T-helper 2 cell (primary cell): ENCODE data around the gene DLGAP1.
"Not testable (repeated sequence)": the region's sequence is repeated elsewhere in the genome, so short reads cannot be mapped to it uniquely, and the experiment has no call there.

Experiments
- DNase-seq, 5 experiments: peaks; one replicate each; pipeline versions ENCODE4 v3.0.0 to v3.0.0-alpha.2; 2012 to 2022

The DLGAP1 gene

DNA sequence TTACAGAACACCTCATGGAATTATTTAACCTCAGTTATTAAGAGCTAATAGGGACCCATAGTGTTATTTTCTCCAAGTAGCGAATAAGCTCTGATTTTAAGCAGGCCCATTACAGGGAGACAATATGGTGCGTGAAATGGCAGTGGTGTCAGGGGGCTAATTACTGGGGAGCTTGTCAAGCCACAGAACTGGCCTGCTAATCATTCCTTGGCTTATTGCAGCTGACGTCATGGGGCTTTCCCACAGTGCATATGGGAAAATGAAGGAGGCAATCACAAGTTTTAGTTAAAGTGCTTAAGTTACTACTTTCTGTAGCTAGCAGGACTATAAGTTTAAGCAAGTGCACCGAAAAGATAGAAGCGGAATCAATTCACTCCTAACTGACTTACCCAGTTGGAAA is 742.6 kb downstream of the DLGAP1 start:
- no peak for DNase-seq

DNA sequence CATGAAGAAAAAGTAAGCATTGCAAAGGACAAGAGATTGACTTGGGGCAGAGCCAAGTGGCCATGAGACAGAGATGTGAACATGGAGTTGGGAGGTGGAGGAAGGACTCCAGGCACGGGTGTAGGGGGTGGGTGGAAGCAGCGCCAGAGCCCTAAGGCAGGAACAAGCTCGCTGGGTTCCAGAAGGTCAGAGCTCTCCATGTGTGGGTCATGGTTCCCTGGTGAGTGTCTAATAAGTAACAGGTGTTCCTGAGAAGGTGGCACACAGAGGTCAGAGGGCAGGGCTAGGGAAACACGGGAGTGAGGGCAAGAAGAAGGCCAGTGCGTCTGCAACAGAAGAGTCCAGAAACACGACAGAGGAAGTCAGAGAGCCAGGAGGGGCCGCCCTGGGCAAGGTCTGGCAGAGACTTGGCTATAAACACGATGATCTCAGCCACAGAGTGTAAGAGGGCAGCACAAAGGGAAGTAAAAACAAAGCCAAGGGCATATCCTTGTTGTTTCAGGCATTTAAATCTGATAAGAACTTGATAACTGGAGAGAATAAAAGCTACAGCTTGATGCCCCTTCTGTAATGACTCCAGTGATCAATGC is 744.3 kb downstream of the DLGAP1 start:
- no peak for DNase-seq

DNA sequence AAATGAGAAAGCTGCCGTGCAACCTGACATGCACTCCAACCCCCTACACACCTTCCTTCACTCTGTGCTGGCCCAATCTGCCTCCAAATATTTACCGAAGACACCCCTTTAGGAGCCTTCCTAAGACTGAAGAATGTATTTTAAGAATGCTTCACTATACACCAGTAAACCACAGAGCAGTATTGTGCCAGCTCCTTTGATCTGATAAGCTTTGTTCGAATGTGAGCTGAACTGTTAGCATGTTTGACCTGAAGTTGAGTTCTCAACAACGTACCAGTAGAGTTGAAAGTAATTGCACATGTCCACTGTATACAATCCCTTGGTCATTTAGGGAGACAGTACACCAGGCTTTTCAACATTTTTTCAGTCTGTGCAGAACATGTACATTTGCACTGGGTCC is 745.9 kb downstream of the DLGAP1 start:
- DNase-seq, result peak in 1 of 5 experiments; percentile 48

DNA sequence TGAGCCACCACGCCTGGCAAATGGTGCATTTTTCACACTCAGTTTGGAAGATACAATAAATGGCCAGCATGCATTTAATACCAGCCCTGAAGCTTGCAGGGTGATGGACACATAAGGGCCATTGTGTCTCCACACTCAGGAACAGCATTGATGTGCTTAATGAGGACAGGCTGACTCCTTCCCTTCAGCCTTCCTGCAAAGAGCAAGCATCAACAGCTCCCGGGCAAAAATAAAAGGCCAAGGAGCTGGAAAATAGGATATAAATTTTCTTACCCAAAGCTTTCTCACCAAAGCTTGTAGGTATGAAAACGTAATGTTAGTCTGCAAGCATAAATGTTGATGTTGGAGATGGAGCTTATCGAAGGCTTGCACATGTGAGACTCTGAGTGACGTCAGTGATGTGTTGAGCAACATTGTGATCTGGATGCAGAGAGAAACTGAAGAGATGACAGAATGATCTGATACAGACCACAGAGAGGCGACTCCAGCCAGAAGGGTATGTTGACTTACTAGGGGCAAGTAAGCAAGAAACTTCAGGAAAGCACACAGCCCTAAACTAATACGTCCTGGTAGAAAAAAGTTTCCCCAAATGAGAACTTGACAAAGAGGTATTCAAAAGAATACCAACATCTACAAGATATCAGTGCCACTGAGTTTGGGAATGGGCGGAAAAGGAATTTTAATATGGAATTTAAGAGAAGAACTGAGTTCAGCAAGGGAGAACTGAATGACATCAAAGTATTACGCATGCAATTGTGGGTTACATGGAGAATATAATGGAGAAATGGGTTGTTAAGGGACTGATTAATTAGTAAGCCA is 748.6 kb downstream of the DLGAP1 start:
- no peak for DNase-seq

DNA sequence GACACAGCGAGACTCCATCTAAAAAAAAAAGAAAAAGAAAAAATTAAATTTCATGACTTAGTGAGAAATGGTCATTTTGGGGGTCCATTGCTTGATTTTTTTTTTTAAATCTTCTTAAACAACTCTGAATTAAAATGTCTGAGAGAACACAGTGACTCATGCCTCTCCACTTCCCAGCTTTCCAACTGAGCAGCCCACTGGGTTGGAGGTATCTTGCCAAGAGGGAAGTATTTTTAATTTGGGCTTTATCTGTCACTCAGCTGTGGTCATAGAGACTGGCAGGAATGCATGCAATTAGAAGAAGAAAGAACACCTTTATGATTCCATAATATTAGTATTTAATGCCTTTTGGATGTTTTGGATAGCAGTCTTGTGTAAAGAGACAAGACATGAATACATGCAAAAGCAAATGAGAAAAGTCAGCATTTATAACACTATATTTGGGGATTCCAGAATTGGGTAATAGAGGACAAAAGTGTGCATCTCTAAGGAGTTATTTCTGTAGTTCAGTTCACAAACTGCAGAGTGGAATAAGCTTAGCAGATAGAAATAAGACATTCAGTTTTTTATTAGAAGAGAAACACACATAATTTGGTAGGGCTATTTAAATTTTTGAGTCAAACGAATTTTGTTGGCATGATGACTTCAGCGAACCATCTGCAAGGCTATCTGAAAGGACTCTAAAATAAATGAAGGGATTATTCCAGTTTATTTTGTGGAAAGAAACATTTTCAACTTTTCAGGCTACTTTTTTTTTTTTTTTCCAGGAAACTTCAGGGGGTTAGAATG is 750.4 kb downstream of the DLGAP1 start:
- DNase-seq, result no peak

DNA sequence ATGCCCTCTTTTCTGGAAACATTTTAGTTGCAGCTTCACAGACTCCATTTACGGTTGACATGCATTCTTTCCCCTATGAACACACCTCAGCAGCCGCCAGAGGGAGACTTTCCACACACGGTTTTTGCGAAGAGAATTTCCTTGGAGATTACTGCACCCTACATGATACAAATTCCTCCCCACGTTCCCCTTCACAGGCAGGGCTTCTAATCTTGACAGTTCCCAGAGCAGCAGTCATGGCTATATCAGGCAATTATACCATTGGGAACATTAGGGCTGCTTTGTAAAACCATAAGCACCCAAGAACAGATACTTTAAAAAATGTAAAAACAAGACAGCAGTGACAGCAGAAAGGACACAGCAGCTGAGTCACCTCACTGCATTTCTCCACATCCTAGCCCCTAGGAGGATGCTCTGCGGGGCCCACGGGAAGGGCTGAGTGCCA is 751.4 kb downstream of the DLGAP1 start:
- peak in 1 of 5 experiments; percentile 14 for DNase-seq

DNA sequence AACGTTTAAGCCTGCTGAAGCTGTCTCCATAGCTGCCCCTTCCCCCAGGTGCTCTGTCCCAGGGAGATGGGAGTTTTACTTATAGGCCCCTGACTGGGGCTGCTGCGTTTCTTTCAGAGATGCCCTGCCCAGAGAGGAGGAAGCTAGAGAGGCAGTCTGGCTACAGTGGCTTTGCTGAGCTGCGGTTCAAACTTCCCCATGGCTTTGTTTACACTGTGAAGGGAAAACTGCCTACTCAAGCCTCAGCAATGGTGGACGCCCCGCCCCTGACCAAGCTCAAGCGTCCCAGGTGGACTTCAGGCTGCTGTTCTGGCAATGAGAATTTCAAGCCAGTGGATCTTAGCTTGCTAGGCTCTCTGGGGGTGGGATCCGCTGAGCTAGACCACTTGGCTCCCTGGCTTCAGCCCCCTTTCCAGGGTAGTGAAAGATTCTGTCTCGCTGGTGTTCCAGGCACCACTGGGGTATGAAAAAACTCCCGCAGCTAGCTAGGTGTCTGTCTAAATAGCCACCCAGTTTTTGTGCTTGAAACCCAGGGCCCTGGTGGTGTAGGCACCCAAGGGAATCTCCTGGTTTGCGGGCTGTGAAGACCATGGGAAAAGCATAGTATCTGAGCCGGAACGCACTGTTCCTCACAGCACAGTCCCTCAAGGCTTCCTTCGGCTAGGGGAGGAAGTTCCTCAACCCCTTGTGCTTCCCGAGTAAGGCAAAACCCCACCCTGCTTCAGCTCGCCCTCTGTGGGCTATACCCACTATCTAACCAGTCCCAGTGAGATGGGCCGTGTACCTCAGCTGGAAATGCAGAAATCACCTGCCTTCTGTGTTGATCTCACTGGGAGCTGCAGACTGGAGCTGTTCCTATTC is 755.2 kb downstream of the DLGAP1 start:
- not testable (repeated sequence) for DNase-seq

DNA sequence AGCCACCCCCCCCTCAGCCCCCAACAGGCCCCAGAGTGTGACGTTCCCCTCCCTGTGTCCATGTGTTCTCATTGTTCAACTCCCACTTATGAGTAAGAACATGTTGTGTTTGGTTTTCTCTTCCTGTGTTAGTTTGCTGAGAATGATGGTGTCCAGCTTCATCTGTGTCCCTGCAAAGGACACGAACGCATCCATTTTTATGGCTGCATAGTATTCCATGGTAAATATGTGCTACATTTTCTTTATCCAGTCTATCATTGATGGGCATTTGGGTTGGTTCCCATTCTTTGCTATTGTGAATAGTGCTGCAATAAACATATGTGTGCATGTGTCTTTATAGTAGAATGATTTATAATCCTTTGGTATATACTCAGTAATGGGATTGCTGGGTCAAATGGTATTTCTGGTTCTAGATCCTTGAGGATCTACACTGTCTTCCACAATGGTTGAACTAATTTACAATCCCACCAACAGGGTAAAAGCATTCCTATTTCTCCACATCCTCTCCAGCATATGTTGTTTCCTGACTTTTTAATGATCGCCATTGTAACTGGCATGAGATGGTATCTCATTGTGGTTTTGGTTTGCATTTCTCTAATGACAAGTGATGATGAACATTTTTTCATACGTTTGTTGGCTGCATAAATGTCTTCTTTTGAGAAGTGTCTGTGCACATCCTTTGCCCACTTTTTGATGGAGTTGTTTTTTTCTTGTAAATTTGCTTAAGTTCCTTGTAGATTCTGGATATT is 760.9 kb downstream of the DLGAP1 start:
- DNase-seq, result not testable (repeated sequence)

DNA sequence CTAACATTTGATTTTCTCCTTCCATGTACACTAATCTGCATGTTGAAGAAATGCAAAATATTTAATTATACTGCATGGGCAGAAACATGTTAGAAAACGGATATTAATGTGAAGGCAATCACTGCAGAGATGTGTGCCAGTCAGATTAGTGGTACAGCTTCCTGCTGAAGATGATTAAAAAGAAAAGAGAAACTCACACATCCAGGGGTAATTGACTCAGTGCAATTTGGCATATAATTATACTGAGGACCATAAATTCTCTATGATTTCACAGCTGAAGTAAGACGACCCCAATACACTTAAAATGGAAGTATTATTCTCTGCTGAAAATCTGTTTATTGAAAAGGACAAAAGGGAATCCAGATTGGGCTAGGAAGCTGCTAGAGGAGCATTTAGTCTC is 761.7 kb downstream of the DLGAP1 start:
- DNase-seq, result peak in 1 of 5 experiments; percentile 47

DNA sequence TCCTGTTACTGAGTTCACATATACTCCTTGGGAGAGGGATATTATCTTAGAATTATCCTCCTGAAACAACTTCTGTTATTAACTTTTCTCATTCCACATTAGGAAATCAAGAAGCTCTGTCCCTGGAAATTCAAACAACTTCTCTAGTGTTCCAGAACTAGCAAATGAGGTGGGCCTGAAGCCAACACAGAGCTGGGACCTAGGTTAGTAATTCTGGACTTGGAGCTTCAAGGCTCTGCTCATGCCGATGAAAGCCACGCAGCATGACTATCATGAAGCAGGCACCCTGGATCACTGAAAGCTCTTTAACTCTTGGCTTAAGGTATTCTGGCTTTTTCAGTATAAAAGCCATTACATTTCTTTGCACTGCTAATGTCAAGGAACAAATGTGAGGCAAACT is 762.4 kb downstream of the DLGAP1 start:
- DNase-seq, result no peak

DNA sequence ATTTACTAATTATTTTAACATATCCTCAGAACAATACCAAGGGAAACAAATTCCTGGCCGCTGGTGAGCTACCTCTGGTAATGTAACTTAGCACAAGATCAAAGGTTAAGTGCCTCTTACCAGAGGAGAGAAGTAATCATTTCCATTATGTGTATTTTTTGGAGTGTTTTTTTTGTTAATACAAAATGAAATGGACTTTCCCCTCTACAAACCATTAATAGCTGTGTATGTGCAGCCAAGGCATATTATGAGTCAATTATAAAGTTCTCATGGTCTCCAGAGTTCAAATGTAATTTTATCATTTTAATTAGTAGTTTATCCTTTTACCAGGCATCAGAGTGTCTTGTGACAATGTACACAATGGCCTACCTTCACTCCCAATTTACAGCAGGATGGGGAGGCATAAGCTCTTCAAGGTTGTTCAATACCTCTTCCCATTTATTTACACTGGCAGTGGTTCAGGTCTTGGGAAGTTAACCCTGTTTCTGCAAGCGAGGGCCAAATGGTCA is 762.9 kb downstream of the DLGAP1 start:
- no peak for DNase-seq

DNA sequence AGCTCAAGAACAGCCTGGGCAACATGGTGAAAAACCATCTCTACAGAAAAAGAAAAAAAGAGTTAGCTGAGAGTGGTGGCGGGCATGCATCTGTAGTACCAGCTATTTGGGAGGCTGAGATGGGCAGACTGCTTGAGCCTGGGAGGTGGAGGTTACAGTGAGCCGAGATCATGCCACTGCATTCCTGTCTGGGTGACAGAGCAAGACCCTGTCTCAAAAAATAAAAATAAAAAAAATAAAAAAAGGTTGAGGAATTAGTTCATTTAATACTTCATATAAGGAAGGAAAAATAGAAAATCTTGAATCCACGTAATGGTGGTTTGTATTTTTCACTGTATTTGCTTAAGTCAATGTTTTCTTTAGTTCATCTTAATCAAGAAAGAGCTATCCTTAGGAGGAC is 763.4 kb downstream of the DLGAP1 start:
- no peak for DNase-seq

DNA sequence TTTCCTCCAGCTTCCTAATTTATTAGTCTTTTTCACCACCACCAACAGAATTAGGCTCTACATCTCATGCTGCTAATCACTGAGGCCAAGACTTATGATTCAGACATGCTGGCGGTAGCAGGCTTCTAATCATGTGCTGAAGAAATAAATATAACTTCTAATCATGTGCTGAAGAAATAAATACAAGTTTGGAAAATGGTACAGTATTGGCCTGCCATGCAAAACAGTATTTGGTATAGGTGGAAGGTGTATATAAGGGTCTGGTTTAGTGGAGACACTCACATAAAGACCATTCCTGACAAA is 764.4 kb downstream of the DLGAP1 start:
- DNase-seq, result no peak

DNA sequence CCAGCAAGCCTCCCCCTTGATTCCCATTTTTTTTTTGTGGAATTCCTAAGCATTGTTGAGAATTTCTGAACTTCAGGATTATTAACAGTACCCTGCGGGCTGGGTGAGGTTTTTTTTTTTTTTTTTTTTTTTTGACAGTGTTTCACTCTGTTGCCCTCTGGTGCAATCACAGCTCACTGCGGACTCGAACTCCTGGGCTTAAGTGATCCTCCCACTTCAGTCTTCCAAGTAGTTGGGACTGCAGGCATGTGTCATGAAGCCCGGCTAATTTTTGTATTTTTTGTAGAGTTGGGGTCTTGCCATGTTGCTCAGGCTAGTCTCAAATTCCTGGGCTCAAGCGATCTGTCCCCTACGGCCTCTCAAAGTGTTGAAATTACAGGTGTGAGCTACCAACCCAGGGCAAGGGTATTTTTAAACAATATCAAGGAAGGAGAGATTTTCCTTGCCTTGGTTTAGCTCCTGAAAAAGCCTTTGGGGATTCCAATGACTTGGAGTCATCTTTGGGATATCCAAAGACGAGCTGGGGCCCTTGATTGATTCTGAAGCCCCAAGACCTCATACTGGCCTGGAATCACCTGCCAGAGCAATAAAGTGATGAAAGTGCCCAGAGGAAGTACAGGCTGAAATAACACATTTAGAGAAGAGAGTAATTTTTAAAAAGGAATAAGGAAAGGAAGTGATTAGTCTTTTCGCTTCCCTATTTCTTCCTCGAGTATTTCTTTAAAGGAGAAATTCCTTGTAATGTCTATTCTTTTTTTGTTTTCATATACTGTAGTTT is 764.9 kb downstream of the DLGAP1 start:
- DNase-seq, result no peak

DNA sequence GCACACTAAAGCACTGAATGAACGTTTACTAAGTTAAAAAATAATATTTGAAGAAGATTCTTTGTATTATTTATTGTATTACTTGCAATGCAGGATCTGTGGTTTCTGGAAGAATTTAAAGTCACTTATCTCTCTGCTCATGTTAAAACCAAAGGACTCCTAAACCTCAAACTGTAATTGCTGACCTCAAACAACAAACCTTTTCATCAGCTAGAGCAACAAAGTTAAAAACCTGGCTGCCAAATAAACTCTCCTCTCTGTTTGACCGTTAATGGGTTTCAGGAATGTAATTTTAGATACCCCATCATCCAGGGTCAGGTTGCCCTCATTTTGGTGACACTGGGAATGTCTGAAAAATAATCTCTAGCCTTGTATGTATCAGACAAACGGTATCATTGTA is 766.0 kb downstream of the DLGAP1 start:
- DNase-seq, result no peak

DNA sequence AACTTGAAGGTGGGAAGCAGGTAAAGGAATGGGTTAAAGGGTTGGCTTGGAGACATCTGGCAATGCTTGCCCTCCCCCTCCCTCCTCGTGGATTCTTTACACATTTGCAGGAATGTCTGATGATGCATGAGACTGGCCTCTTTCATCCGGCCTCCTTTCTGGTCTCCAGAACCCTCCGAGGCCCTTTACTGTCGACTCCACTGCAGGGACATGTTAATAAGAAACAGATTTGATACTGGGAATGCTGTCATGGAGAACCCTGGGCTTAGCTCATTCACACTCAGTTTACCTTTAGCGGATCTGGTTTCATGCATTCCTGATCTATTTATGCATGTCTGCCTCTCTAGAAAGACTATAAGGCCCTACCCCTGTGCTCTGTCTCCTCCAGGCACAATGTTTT is 766.4 kb downstream of the DLGAP1 start:
- DNase-seq, result no peak

DNA sequence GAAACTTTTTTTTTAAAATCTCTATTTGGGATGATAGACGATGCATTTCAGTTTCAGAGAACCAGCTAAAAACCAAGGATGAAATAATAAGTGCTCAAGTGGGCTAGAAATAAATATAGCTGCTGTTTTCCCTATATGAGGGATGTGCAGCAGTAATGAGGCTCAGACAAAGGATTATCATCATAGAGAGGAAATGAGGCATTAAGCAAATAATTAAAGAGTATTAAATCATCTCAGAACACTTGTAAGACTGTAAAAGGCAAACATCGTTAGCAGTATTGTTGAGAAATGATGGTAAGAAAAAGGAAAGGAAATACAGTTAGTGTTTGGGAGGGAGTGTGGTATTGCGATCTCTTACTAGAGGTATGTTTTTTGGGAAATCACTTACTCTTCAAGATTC is 771.6 kb downstream of the DLGAP1 start:
- no peak for DNase-seq

DNA sequence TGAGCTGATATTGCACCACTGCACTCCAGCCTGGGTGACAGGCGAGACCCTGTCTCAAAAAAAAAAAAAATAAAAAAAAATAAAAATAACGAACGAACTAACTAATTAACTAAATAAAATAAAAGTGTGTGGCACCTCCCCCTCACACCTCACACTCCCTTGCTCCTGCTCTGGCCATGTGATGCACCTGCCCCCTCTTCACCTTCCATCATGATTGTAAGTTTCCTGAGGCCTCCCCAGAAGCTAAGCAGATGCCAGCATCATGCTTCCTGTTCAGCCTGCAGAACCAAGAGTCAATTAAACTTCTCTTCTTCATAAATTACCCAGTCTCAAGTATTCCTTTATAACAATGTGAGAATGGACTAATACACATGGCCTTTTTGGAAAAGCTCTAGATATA is 773.0 kb downstream of the DLGAP1 start:
- DNase-seq, result no peak

DNA sequence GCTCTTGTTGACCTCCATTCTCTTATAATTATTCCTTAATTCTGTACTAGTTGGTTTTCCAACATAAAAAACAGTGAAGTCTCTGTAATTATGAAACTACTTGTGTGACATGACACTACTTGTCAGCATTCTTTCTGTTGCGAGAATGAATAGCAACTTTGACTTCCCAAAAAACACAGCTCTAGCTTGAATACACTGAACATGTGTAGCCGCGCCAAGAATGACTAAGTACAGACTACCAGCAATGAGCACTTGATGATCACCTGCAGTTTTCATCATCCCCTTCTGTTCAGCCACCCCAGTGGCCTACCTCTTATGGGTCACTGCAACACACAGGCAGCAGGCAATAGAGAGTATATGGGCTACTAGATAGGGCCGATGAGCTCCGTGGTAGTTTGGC is 775.9 kb downstream of the DLGAP1 start:
- DNase-seq, result no peak

DNA sequence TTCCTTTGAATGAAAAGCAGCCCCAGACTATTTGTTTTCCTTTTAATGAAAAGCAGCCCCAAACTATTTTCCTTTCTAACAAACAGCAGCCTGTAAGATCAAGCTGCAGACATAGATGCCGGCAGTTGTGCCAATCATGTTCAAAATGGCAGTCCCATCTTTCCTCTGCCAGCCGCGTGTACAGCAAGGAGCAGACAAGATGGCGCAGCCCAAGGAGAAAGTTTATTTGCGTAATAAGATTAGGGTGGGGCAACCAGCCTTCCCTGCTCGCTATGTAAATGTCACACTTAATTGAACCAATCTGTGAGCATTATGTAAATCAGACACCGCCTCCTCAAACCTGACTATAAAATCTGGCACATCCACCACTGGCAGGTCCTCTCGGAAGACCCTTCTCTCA is 779.1 kb downstream of the DLGAP1 start:
- no peak for DNase-seq

DNA sequence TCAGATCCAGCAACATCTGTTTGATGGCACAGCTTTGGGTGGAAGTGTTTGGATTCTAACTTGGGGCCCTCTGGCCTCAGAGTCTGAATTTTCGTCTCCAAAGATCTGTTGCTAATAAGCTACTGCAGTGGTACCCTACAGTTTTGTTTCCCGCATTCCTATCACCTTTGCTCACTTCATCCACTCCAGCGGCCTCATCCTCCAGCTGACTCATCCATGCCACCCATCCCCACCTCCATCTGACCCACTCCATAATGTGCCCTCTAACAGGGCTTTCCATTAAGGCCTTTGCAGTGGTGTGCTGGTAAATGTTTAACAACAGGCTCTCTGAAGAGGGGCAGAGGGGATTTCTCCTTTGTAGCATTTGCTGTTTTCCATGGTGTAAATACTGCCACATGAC is 779.7 kb downstream of the DLGAP1 start:
- DNase-seq, result no peak
